B cell (primary cell): Measurements from ENCODE around the gene ARHGAP25. TPM values are rescaled to one million over a fixed set of nuclear protein-coding genes. Genes with fewer than 3 reads are reported as not detected.

Source experiments
- ATAC-seq: fragments of 200-7000 bp; cut with Tn5 transposase; one replicate; pipeline ENCODE4 v1.10.0; 2021; ENCODE audit warnings: low read depth, mild to moderate bottlenecking, moderate number of reproducible peaks, moderate library complexity
- CTCF ChIA-PET: fragments of 350-600 bp; sonication (Branson Sonifier 250); formaldehyde crosslinking; loops from one replicate; lab custom pipeline; 2021; ENCODE audit warnings: antibody characterized with exemption, inconsistent platforms; lab: Charles Lee
- POLR2A ChIA-PET: fragments of 350-600 bp; sonication (Branson Sonifier 250); formaldehyde crosslinking; loops from one replicate; lab custom pipeline; 2021; ENCODE audit warnings: antibody characterized with exemption; lab: Charles Lee
- DNase-seq: peaks from one replicate; pipeline ENCODE4 v3.0.0; 2013
- H2AFZ ChIP-seq: 2 replicates; pipeline ENCODE4 v1.6.1; 2012; ENCODE audit warnings: mild to moderate bottlenecking, low read depth, low read length; ENCODE audit not compliant: insufficient read depth, poor library complexity, severe bottlenecking
- H3K27ac ChIP-seq, 2 donors: 1 replicate in 1 of 2; 2 replicates in 1 of 2; pipeline ENCODE4 v1.5.1; 2012 to 2013; ENCODE audit warnings: low read length in 2 of 2, mild to moderate bottlenecking in 2 of 2, moderate library complexity in 1 of 2
- H3K27me3 ChIP-seq, 4 experiments: fragments of 200-600 bp in 1 of 4; sonication (generic) in 1 of 4; replicated peaks in 1 of 4; 1 replicate in 2 of 4; 2 replicates in 2 of 4; pipeline versions ENCODE4 v1.6.1 to v1.7.0; 2013 to 2016; ENCODE audit warnings: low read length in 3 of 4, mild to moderate bottlenecking in 2 of 4, mixed read lengths in 1 of 4, moderate library complexity in 1 of 4; ENCODE audit not compliant: insufficient read depth in 4 of 4, control insufficient read depth in 3 of 4; ENCODE audit errors: control extremely low read depth in 1 of 4
- H3K36me3 ChIP-seq, 2 experiments: replicated peaks in 1 of 2; 1 replicate in 1 of 2; 2 replicates in 1 of 2; pipeline versions ENCODE4 v1.6.1 to v1.7.1; 2013; ENCODE audit warnings: low read length in 1 of 2; ENCODE audit not compliant: insufficient read depth in 2 of 2, control insufficient read depth in 1 of 2; ENCODE audit errors: control extremely low read depth in 1 of 2, extremely low read depth in 1 of 2
- H3K4me1 ChIP-seq, 2 donors: fragments of 200-600 bp in 1 of 2; sonication (generic) in 1 of 2; 1 replicate in 1 of 2; 2 replicates in 1 of 2; pipeline versions ENCODE4 v1.5.1 to v1.6.1; 2013 to 2017; ENCODE audit warnings: low read length in 2 of 2; ENCODE audit not compliant: control insufficient read depth in 2 of 2, insufficient read depth in 2 of 2
- H3K4me2 ChIP-seq: replicated peaks from 2 replicates; pipeline ENCODE3; 2012; ENCODE audit warnings: mild to moderate bottlenecking, low read depth, low read length; ENCODE audit not compliant: poor library complexity, severe bottlenecking
- H3K4me3 ChIP-seq, 5 experiments: fragments of 200-600 bp in 1 of 5; sonication (generic) in 1 of 5; 1 replicate in 3 of 5; 2 replicates in 2 of 5; pipeline versions ENCODE4 v1.5.1 to v1.7.0; 2011 to 2016; ENCODE audit warnings: low read length in 4 of 5, mild to moderate bottlenecking in 4 of 5, low read depth in 2 of 5, control low read depth in 1 of 5, moderate library complexity in 1 of 5; ENCODE audit not compliant: insufficient read depth in 1 of 5; ENCODE audit errors: control extremely low read depth in 1 of 5, extremely low read depth in 1 of 5
- H3K79me2 ChIP-seq: fragments of 200-600 bp; sonication (generic); one replicate; pipeline ENCODE4 v1.6.0; 2016; ENCODE audit warnings: low read length; ENCODE audit not compliant: control insufficient read depth, insufficient read depth
- H3K9ac ChIP-seq: fragments of 200-600 bp; sonication (generic); 2 replicates; pipeline ENCODE4 v1.6.1; 2017; ENCODE audit warnings: mild to moderate bottlenecking, low read length, moderate library complexity
- H3K9me3 ChIP-seq, 3 donors: one replicate each; pipeline versions ENCODE4 v1.6.1 to v1.7.1; 2013; ENCODE audit warnings: low read length in 2 of 3; ENCODE audit not compliant: control insufficient read depth in 2 of 3, insufficient read depth in 1 of 3; ENCODE audit errors: control extremely low read depth in 1 of 3
- H4K20me1 ChIP-seq: 2 replicates; pipeline ENCODE4 v1.6.0; 2012; ENCODE audit warnings: mild to moderate bottlenecking, low read length; ENCODE audit not compliant: insufficient read depth, control insufficient read depth, poor library complexity, severe bottlenecking
- H3K27ac Mint-ChIP-seq: one replicate; pipeline ENCODE4 v1.8.0; 2021; ENCODE audit warnings: mixed read lengths
- H3K27me3 Mint-ChIP-seq: one replicate; pipeline ENCODE4 v1.8.0; 2021; ENCODE audit warnings: mixed read lengths
- H3K4me1 Mint-ChIP-seq: one replicate; pipeline ENCODE4 v1.8.0; 2021; ENCODE audit warnings: mixed read lengths
- H3K4me3 Mint-ChIP-seq: one replicate; pipeline ENCODE4 v1.8.0; 2021; ENCODE audit warnings: mixed read lengths
- H3K9me3 Mint-ChIP-seq: one replicate; pipeline ENCODE4 v1.8.0; 2022; ENCODE audit warnings: mixed read lengths; ENCODE audit not compliant: insufficient read depth
- EZH2 ChIP-seq: IDR thresholded peaks from 2 replicates; pipeline ENCODE4 v1.6.1; 2012; ENCODE audit warnings: borderline replicate concordance, low read depth, mild to moderate bottlenecking, moderate library complexity, low read length; ENCODE audit not compliant: insufficient read depth, poor library complexity, severe bottlenecking
- WGBS: methylation state at CpG from one replicate; pipeline ENCODE4 v1.1.5; 2013; ENCODE audit warnings: missing lambda C conversion rate; ENCODE audit not compliant: insufficient coverage; 5-methylcytosine and 5-hydroxymethylcytosine counted together
- intact Hi-C: fragments of 100-400 bp; cut with micrococcal nuclease; formaldehyde crosslinking; loops from one replicate; pipeline ENCODE4 v1.10.0; 2022
- polyA plus RNA-seq: library from polyadenylated mRNA; depleted of rRNA; stranded (reverse); fragments of >200 nt; gene quantifications from 2 replicates; pipeline ENCODE4 v1.2.3, GENCODE V29; 2012
- total RNA-seq, 2 donors: library from RNA; stranded (reverse); fragments of 120-200 nt in 1 of 2; gene quantifications; 1 replicate in 1 of 2; 2 replicates in 1 of 2; pipeline versions ENCODE4 v1.2.3 to v1.2.4, GENCODE V29; 2013 to 2022
- TF ChIP-seq, protein P1 (sequence below): fragments of 200-600 bp; IDR thresholded peaks from one replicate; pipeline ENCODE4 v1.8.0; 2022; ENCODE audit warnings: antibody characterized with exemption, mild to moderate bottlenecking

Gene ARHGAP25
- total and polyA plus RNA-seq, 2 donors (not counting 1 experiment from before 2014, with no cell fraction given), result 97.9 to 207 TPM

- 0% methylated on average over 1 of the region's 3 CpGs for WGBS
- Histone ChIP-seq H3K79me2 (peaks cover 42% of the 10 kb centered on the region), H3K4me3 (peak overlapping the region in 3 of 5 experiments; percentile 64 to 92 (median 64)), H3K36me3 (no peaks in the 10 kb centered on the region), H3K27ac (peak overlapping the region; percentile 93), H3K9me3 (peaks cover 0 to 5% (median 0%) of the 10 kb centered on the region in 3 donors), H3K27me3 (no peaks in the 10 kb centered on the region), H3K4me2 (peak overlapping the region; percentile 76), H2AFZ (peak overlapping the region; percentile 82), H3K9ac (peak overlapping the region; percentile 68), H4K20me1 (no peaks in the 10 kb centered on the region), H3K4me1 (peaks cover 59 to 70% of the 10 kb centered on the region in 2 donors)
- Mint-ChIP-seq H3K27ac (no peak overlapping the region), H3K27me3 (no peaks in the 10 kb centered on the region), H3K9me3 (no peaks in the 10 kb centered on the region), H3K4me3 (no peak overlapping the region), H3K4me1 (peaks cover 47% of the 10 kb centered on the region)
- POLR2A ChIA-PET, result interaction anchor here (0.6 to 1.0 kb wide), 2 partner anchors 19 to 45 kb away, joined by 3 read pairs; no protein-coding TSS in a partner anchor
- intact Hi-C loops, result loop anchor here (1.0 to 2.0 kb wide), 4 partner anchors 13 to 55 kb away; no protein-coding TSS in a partner anchor
- ATAC-seq, result no peak
- CTCF ChIA-PET, result interaction anchor here (1.0 to 4.2 kb wide), 22 partner anchors 10 to 271 kb away, joined by 3 to 32 read pairs (median 5); no protein-coding TSS in a partner anchor
- no peak for DNase-seq
- TF ChIP-seq EZH2, result no peak
- TF ChIP-seq, protein P1, sequence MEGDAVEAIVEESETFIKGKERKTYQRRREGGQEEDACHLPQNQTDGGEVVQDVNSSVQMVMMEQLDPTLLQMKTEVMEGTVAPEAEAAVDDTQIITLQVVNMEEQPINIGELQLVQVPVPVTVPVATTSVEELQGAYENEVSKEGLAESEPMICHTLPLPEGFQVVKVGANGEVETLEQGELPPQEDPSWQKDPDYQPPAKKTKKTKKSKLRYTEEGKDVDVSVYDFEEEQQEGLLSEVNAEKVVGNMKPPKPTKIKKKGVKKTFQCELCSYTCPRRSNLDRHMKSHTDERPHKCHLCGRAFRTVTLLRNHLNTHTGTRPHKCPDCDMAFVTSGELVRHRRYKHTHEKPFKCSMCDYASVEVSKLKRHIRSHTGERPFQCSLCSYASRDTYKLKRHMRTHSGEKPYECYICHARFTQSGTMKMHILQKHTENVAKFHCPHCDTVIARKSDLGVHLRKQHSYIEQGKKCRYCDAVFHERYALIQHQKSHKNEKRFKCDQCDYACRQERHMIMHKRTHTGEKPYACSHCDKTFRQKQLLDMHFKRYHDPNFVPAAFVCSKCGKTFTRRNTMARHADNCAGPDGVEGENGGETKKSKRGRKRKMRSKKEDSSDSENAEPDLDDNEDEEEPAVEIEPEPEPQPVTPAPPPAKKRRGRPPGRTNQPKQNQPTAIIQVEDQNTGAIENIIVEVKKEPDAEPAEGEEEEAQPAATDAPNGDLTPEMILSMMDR, result no peak
These were observed 435 bp upstream of the ARHGAP25 start for GRCh38 chr2:68734176-68734575.

- peaks cover 62% of the 10 kb centered on the region for H3K4me1 Mint-ChIP-seq
- ChIA-PET POLR2A (interaction anchor here (0.6 kb wide), 1 partner anchor 14 kb away, joined by 4 read pairs; no protein-coding TSS in a partner anchor), CTCF (interaction anchor here (0.7 to 8.8 kb wide), 5 partner anchors 15 to 272 kb away, joined by 3 to 125 read pairs (median 4); no protein-coding TSS in a partner anchor)
- H3K36me3 ChIP-seq, result peaks cover 0 to 3% of the 10 kb centered on the region in 2 experiments
- H3K4me1 ChIP-seq, result peaks cover 78 to 89% of the 10 kb centered on the region in 2 donors
- peak overlapping the region; percentile 93 for H3K27ac ChIP-seq
- H3K4me2 ChIP-seq, result peak overlapping the region; percentile 76
- peak overlapping the region; percentile 47 to 92 (median 64) for H3K4me3 ChIP-seq
- peak overlapping the region; percentile 77 for H3K27ac Mint-ChIP-seq
- H2AFZ ChIP-seq, result peak overlapping the region; percentile 26
- H3K27me3 ChIP-seq, result no peaks in the 10 kb centered on the region
- 0% methylated on average over 1 of the region's 2 CpGs for WGBS
- H3K9me3 Mint-ChIP-seq, result no peaks in the 10 kb centered on the region
- H3K79me2 ChIP-seq, result peaks cover 61% of the 10 kb centered on the region
- H3K9me3 ChIP-seq, result peaks cover 0 to 5% (median 0%) of the 10 kb centered on the region in 3 donors
- peak overlapping the region; percentile 68 for H3K9ac ChIP-seq
- DNase-seq (no peak), ATAC-seq (no peak)
- no peak overlapping the region for H3K4me3 Mint-ChIP-seq
- TF ChIP-seq, protein P1, result no peak
- TF ChIP-seq EZH2, result no peak
- intact Hi-C loops, result loop anchor here (2.0 kb wide), 1 partner anchor 15 kb away; no protein-coding TSS in a partner anchor
- no peaks in the 10 kb centered on the region for H4K20me1 ChIP-seq
- no peaks in the 10 kb centered on the region for H3K27me3 Mint-ChIP-seq
These were observed 1.5 kb downstream of the ARHGAP25 start for GRCh38 chr2:68736086-68736485.
